Gastrocnemius medialis (tissue), 4 donors: Measurements from ENCODE around the gene TNN. TPM values are rescaled to one million over a fixed set of nuclear protein-coding genes. Genes with fewer than 3 reads are reported as not detected.
"Not testable (repeated sequence)": the region's sequence is repeated elsewhere in the genome, so short reads cannot be mapped to it uniquely, and the experiment has no call there.

Source experiments
- ATAC-seq, 2 donors: fragments of 150-250 bp; one replicate each; pipeline ENCODE4 v1.9.1; 2016
- DNase-seq, 2 donors: peaks; one replicate each; pipeline ENCODE4 v3.0.0-alpha.2; 2019
- H3K27ac ChIP-seq, 4 donors: fragments of 200-600 bp; sonication (generic); 1 replicate in 1 of 4; 2 replicates in 3 of 4; pipeline ENCODE4 v1.5.1; 2016 to 2018; ENCODE audit warnings: mild to moderate bottlenecking in 2 of 4, moderate library complexity in 1 of 4
- H3K27me3 ChIP-seq, 3 donors: fragments of 200-600 bp; sonication (generic) in 2 of 3; 1 replicate in 1 of 3; 2 replicates in 2 of 3; pipeline versions ENCODE4 v1.5.1 to v1.6.0; 2016 to 2019; ENCODE audit warnings: mild to moderate bottlenecking in 1 of 3, moderate library complexity in 1 of 3
- H3K36me3 ChIP-seq, 2 donors: fragments of 200-600 bp; sonication (generic) in 1 of 2; one replicate each; pipeline ENCODE4 v1.5.1; 2017 to 2018
- H3K4me1 ChIP-seq, 2 donors: fragments of 200-600 bp; sonication (generic) in 1 of 2; one replicate each; pipeline ENCODE4 v1.5.1; 2016 to 2017; ENCODE audit warnings: mild to moderate bottlenecking in 2 of 2
- H3K4me3 ChIP-seq, 4 donors: fragments of 200-600 bp; sonication (generic) in 3 of 4; 1 replicate in 1 of 4; 2 replicates in 3 of 4; pipeline ENCODE4 v1.5.1; 2016 to 2019; ENCODE audit warnings: mild to moderate bottlenecking in 2 of 4
- H3K9me3 ChIP-seq, 3 donors: fragments of 200-600 bp; sonication (generic) in 2 of 3; 1 replicate in 1 of 3; 2 replicates in 2 of 3; pipeline ENCODE4 v1.5.1; 2016 to 2019
- CTCF ChIP-seq, 5 experiments: fragments of 450-650 bp in 3 of 5; fragments of 200-600 bp in 2 of 5; sonication (generic) in 2 of 5; IDR thresholded peaks in 4 of 5; conservative IDR thresholded peaks in 1 of 5; 1 replicate in 4 of 5; 2 replicates in 1 of 5; pipeline ENCODE4 v1.5.1; 2016 to 2019; ENCODE audit warnings: antibody characterized with exemption in 5 of 5, mild to moderate bottlenecking in 3 of 5, moderate library complexity in 3 of 5
- POLR2A ChIP-seq, 2 donors: fragments of 450-650 bp; IDR thresholded peaks; one replicate each; pipeline ENCODE4 v1.6.1; 2017; ENCODE audit warnings: antibody characterized with exemption in 2 of 2, mild to moderate bottlenecking in 2 of 2, moderate library complexity in 2 of 2
- in situ Hi-C, 4 donors: fragments of 200-750 bp; cut with MboI; loops; one replicate each; pipeline versions ENCODE4 v1.15.0 to v1.8.0; 2017; ENCODE audit warnings: low sequenced_read_pairs in 4 of 4
- intact Hi-C: fragments of 100-400 bp; cut with DNase I; formaldehyde crosslinking; loops from one replicate; pipeline ENCODE4 v1.15.1; 2023; ENCODE audit warnings: low total_unique reads
- total RNA-seq, 4 donors: library from RNA; depleted of rRNA; stranded (reverse); fragments of >200 nt; gene quantifications; one replicate each; pipeline versions ENCODE4 v1.1.0 to v1.2.3, GENCODE V29; 2016

TNN gene
- total RNA-seq, 4 donors from 2014 or later = 0.07 TPM; not detected in 3

DNA sequence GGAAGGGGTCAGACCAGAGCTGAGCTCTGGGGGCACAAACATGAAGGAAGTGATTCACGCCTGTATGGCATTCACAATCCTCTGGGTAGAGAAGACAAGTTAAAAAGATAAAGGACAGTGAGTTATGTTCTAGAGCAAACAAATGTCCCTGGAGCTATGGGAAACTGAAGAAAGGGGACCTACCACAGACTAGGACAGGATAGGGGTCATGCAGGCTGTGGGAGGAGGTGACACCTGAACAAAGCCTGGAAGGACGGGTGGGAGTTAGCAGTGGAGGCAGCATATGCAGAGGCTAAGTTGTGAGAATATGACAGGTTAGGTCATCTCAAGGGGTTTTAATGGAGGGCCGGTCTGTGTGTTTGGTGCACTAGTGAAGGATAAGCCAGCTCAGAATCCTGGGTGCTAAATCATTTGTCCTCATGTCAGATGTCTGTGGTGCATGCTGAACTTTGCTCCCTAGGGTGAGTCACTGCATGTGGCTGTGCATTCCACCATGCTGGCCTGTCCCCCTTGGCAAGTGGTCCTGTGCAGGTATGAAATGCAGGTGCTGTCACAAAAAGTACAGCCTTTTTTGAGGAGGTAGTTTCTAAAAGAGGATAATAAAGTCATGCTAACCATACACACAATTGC is 28.5 kb downstream of the TNN start:
- Histone ChIP-seq H3K27ac (no peak overlapping the region), H3K36me3 (no peaks in the 10 kb centered on the region), H3K27me3 (no peaks in the 10 kb centered on the region), H3K4me1 (no peaks in the 10 kb centered on the region), H3K4me3 (no peak overlapping the region), H3K9me3 (no peaks in the 10 kb centered on the region)
- intact Hi-C loops = no loop called here
- DNase-seq (no peak), ATAC-seq (no peak)
- TF ChIP-seq CTCF (IDR thresholded peaks at IDR 0.05 in 4 of 5, conservative IDR thresholded peaks at IDR 0.05 in 1 of 5) (no peak), POLR2A (IDR thresholded peaks at IDR 0.05) (no peak)
- in situ Hi-C loops = no loop called here

DNA sequence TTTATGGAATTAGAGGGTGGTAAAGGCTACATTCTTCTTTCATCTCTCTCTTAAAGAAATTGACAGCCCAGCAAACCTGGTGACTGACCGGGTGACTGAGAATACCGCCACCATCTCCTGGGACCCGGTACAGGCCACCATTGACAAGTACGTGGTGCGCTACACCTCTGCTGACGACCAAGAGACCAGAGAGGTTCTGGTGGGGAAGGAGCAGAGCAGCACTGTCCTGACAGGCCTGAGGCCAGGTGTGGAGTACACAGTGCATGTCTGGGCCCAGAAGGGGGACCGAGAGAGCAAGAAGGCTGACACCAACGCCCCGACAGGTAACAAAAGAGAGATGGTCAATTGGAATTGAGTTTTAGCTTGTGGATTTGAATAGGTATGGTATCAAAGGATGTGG is 29.7 kb downstream of the TNN start:
- Histone ChIP-seq H3K4me3 (no peak overlapping the region), H3K9me3 (no peaks in the 10 kb centered on the region), H3K27ac (no peak overlapping the region), H3K36me3 (no peaks in the 10 kb centered on the region), H3K27me3 (no peaks in the 10 kb centered on the region), H3K4me1 (no peaks in the 10 kb centered on the region)
- intact Hi-C loops = no loop called here
- ATAC-seq (no peak), DNase-seq (no peak)
- in situ Hi-C loops = no loop called here
- TF ChIP-seq POLR2A (IDR thresholded peaks at IDR 0.05) = no peak
- no peak for TF ChIP-seq CTCF (IDR thresholded peaks at IDR 0.05 in 4 of 5, conservative IDR thresholded peaks at IDR 0.05 in 1 of 5)

- TF ChIP-seq CTCF (IDR thresholded peaks at IDR 0.05 in 4 of 5, conservative IDR thresholded peaks at IDR 0.05 in 1 of 5) = no peak
- TF ChIP-seq POLR2A (IDR thresholded peaks at IDR 0.05) = no peak
- in situ Hi-C loops (no loop called here), intact Hi-C loops (no loop called here)
- Histone ChIP-seq H3K27me3 (no peaks in the 10 kb centered on the region), H3K4me3 (no peak overlapping the region), H3K4me1 (no peaks in the 10 kb centered on the region), H3K9me3 (no peaks in the 10 kb centered on the region), H3K27ac (no peak overlapping the region), H3K36me3 (no peaks in the 10 kb centered on the region)
- DNase-seq (no peak), ATAC-seq (no peak)
Measured at GRCh38 chr1:175099916-175100315, 32.3 kb downstream of the TNN start.

DNA sequence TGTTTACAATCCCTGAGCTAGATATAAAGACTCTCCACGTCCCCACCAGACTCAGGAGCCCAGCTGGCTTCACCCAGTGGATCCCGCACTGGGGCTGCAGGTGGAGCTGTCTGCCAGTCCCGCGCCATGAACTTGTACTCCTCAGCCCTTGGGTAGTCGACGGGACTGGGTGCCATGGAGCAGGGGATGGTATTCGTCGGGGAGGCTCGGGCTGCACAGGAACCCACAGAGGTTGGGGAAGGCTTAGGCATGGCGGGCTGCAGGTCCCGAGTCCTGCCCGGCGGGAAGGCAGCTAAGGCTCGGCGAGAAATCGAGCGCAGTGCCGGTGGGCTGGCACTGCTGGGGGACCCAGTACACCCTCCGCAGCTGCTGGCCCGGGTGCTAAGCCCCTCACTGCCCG is 34.5 kb downstream of the TNN start:
- in situ Hi-C loops, ATAC-seq, H3K4me3 ChIP-seq, H3K27me3 ChIP-seq, H3K27ac ChIP-seq, H3K4me1 ChIP-seq, DNase-seq, H3K36me3 ChIP-seq, intact Hi-C loops, H3K9me3 ChIP-seq: not testable (repeated sequence)

DNA sequence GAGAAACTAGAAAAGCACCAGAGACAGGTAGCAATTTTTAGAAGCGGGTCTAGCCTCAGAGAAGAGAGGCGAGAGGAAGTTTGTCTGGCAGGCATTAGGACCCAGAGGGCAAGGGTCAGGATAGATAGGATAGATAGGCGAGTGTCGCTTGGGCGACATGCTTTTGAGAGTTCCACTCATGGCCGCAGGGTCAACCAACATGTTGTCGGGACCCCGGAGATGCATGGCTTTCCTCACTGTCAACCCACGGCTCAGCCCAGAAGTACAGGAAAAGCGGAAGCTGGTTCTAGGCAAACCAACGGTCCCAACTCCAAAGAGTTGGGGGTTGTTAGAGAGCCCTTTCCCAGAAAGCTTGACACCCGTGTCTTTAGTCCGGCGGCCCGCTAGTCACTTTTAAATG is 38.9 kb downstream of the TNN start:
- H3K27ac ChIP-seq, H3K27me3 ChIP-seq, H3K9me3 ChIP-seq, H3K4me3 ChIP-seq, intact Hi-C loops, ATAC-seq, in situ Hi-C loops, DNase-seq, H3K36me3 ChIP-seq, H3K4me1 ChIP-seq: not testable (repeated sequence)

DNA sequence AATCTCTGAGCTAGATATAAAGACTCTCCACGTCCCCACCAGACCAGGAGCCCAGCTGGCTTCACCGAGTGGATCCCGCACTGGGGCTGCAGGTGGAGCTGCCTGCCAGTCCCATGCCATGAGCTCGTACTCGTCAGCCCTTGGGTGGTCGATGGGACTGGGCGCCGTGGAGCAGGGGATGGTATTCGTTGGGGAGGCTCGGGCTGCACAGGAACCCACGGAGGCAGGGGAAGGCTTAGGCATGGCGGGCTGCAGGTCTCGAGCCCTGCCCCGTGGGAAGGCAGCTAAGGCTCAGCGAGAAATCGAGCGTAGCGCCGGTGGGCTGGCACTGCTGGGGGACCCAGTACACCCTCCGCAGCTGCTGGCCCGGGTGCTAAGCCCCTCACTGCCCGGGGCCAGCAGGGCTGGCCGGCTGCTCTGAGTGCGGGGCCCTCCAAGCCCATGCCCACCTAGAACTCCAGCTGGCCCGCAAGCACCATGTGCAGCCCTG is 40.7 kb downstream of the TNN start:
- H3K4me3 ChIP-seq, ATAC-seq, in situ Hi-C loops, H3K27me3 ChIP-seq, DNase-seq, H3K9me3 ChIP-seq, H3K4me1 ChIP-seq, H3K27ac ChIP-seq, intact Hi-C loops, H3K36me3 ChIP-seq: not testable (repeated sequence)
